ENCODE measurements around the gene FOXO3.
"Not testable (repeated sequence)": the region's sequence is repeated elsewhere in the genome, so short reads cannot be mapped to it uniquely, and the experiment has no call there.

Gene FOXO3

GRCh38 chr6:108555399-108556052, 5.2 kb upstream of the FOXO3 start:
- no peak for DNase-seq (ENCODE audit: low read depth in 2 of 2)

DNA sequence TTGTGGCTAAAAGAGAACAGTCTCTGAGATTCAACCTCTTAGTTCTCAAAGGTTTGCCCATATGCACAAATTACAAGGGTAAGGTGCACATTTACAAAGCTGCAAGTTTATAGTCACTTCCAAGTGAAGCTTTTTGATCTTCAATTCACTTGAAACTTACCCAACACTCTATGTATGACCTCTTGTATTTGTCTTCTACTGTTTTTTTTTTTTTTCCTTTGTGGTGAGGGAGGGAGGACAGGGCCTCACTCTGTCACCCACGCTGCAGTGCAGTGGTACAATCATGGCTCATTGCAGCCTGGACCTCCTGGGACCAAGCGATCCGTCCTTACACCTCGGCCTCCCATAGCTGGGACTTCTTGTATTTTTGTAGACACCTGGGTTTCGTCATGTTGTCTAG, 4.5 kb upstream of the FOXO3 start:
- DNase-seq (ENCODE audit: low read depth in 2 of 2) = no peak

- DNase-seq (ENCODE audit: low read depth in 2 of 2) = no peak
These were observed 3.7 kb upstream of the FOXO3 start for GRCh38 chr6:108556866-108557493.

DNA sequence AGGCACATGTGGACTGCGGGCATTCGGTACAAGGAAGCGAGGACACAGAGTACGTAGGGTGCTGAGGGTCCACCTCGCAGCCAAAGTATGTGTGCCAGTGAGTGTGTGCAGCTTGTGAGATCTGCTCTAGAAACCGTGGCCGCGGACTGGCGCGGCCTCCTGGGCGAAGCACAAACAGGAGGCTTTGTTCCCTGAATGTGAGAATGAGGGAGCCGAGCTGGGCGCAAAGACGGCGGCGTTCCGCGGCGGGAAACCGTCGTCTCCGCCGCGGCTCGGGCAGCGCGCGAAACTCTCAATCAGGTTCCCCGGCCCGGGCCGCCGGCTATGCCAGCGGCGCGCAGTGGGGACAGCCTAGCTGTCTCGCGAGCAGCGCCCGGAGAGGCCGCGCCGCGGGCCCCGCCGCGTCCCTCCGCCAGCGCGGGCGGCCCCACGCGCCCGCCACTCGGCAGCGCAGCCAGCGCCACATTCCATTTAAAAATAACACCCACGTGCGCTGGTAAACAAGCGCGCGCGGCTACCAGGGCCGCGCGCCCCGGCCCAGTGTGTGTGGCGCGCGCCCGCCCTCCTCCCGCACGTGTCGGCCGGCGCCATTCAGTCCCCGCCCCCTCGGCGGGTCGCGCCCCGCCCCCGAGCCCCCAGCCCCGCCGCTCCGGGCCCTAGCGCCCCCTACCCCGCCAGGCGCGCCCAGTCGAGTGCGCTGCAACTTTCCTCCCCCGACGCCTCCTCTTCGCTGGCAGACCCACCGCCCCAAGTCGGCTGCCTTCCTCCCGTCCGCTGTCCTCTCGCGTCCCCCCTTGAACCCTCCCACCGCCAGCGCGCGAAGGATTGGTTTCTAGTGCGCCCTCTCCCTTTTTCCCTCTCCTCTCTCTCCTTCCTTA, 3.0 kb upstream of the FOXO3 start:
- peak; percentile 61 to 62 for DNase-seq (ENCODE audit: low read depth in 2 of 2)

GRCh38 chr6:108558372-108559096, 2.2 kb upstream of the FOXO3 start:
- DNase-seq (ENCODE audit: low read depth in 2 of 2) = peak; percentile 93 to 94

GRCh38 chr6:108559097-108559883, 1.4 kb upstream of the FOXO3 start:
- DNase-seq (ENCODE audit: low read depth in 2 of 2) = peak; percentile 64 to 80

DNA sequence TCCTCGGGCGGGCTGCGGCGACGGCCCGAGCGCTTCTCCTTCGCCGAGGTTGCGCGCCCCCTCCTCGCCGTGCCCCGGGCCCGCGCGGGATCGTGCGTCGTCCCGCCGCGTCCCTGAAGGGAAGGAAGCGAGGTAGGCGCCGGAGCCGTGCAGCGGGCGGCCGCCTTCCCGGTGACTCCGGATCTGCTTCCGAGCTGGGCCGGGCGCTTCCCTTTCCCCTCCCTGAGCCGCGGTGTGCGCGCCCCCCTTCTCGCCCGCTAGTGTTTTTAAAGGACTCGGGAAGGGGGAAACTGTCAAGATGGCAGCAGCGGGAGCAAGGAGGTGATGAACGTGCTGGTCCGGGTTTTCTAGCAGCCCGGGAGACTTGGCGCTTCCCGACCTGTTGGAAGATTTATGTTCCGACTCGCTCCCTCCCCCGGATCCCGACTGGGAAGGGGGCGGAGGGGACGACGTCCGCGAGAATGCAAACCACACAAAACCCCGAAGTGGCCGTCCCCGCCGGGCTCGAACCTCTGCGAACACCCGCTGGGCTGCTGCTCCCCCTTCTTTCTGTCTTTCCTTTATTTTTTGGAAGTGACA, 744 bp upstream of the FOXO3 start:
- DNase-seq (ENCODE audit: low read depth in 2 of 2) = no peak

- DNase-seq (ENCODE audit: low read depth in 2 of 2) = not testable (repeated sequence)
These were observed 561 bp downstream of the FOXO3 start for GRCh38 chr6:108561309-108561647.

DNA sequence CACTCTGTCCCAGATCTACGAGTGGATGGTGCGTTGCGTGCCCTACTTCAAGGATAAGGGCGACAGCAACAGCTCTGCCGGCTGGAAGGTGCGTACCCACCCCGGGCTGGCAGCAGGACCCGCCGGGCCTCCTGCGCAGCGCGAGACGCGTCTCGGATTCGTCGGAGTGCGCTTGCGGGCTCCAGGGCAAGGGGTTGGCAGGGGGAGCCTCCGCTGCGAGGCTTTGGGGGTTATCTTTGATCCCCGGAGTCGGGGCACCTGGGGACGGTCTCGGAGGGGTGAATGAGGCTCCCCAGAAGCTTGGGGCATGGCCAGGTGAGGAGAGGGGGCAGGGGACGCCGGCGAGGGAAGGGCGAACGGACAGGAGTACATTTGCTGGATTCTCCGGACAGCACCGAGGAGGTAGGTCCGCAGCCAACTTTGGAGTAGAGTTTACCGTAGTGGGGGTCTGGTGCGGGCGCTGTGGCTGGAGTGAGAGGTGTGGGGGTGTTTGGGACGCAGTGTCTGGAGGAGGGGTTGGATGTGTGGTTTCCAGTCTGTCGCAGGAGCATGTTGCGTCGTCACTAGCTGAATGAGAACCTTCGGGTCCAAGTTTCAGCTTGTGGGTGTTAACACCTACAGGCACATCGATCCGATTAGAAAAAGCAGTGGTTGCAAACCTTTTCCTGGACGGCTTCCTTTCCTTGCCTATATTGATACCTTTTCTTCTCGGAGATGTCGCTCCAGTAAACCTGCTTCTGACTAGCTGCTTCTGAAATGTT, 1.2 kb downstream of the FOXO3 start:
- no peak for DNase-seq (ENCODE audit: low read depth in 2 of 2)

- DNase-seq (ENCODE audit: low read depth in 2 of 2) = no peak
These were observed 1.8 kb downstream of the FOXO3 start for GRCh38 chr6:108562503-108562993.

- DNase-seq (ENCODE audit: low read depth in 2 of 2) = no peak
These were observed 2.6 kb downstream of the FOXO3 start for GRCh38 chr6:108563292-108563691.

DNA sequence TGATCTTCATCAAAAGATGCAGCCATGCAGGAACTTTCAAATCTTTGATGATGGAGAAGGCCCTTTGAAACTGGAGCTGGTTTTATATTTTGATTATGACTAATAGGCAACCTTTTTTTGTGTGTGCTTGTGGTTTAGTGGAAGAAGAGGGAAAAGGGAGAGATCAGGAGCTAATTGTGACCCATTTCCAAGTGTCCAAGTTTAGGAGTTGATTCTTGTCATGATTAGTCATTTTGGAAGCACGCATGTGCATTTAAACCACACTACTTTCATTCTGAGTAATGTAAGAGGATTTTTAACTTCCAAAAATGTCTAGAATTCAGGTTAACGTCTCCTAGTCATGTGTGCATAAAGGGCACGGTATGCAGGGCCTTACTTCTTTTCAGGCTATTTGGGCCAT, 3.5 kb downstream of the FOXO3 start:
- DNase-seq (ENCODE audit: low read depth in 2 of 2) = no peak

GRCh38 chr6:108565091-108565766, 4.5 kb downstream of the FOXO3 start:
- no peak for DNase-seq (ENCODE audit: low read depth in 2 of 2)

DNA sequence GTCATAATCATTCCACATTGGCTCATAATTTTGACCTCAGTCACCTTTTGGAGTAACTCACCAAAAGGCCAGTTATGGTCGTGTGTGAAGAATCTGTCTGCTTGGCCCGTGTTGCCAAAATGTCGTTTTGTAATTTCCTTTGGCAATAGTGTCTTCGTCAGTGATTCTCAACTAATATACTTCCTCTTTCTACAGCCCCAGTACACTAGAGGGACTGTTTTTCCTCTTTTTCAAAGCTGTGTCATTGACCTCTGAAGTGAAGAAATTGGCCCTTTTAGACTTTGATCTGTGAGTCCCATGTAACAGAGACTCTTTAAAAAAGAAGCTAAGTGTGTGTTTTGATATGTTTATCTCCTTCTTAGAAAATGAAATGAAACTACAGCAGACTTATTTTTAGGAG, 5.2 kb downstream of the FOXO3 start:
- no peak for DNase-seq (ENCODE audit: low read depth in 2 of 2)

DNA sequence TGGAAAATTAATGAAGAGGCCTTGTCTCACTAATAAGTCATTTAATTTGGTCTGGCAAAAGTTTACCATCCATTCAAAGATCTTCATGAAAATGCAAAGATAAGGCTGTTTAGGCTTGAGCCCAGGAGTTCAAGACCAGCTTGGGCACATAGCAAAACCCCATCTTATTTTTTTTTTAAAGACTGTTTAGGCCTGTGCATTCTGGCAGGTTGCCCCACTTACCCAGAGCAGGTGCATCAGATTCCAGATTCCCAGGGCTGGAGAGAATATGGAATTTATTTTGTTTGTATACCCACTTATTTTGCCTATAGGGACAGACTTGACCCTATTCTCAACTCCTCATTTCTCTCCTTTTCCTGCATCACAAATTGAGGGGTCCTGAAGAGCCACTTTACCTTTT, 5.7 kb downstream of the FOXO3 start:
- DNase-seq (ENCODE audit: low read depth in 2 of 2) = no peak

- DNase-seq (ENCODE audit: low read depth in 2 of 2) = no peak
These were observed 7.4 kb downstream of the FOXO3 start for GRCh38 chr6:108568101-108568500.

DNA sequence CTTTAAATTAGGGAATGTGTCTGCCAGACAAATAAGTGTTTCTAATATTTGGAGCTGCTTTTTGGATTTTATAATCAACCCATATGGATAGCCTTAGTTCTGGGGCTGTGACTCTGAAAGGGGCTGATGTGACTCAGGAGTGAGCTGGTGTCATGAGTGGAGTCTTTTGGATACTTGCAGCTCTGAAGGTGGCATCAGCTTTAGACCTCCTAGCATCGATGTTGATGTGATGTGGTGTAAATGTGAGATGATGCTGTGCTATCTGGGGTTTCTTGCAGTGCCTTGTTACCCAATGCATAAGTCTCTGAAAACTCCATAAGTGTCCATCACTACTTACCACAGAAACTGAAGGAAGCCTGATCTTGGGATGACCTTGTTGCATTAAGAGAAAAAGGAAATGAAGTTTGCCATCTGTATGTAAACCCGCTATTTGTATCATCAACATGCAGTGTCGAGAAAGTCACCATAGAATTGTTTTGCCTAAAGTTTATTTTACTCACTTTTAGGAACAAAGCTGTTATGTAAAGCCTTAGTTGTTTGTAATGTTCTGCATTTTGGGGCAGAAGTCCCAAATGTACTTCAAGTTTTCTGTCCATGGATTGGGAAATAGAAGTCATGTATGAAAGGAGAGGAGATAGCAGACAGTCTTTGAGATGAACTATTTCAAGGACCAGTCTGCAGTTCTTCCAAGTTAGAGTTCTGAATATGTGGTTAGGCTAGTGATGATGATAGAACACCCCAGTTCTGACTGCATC, 8.0 kb downstream of the FOXO3 start:
- DNase-seq (ENCODE audit: low read depth in 2 of 2) = no peak

GRCh38 chr6:108570517-108570916, 9.8 kb downstream of the FOXO3 start:
- DNase-seq (ENCODE audit: low read depth in 2 of 2) = no peak
